ENCODE measurements around the gene PPP3CA. TPM values are rescaled to one million over a fixed set of nuclear protein-coding genes. Genes with fewer than 3 reads are reported as not detected.

The PPP3CA gene
- total and polyA plus RNA-seq, 7 donors, result 11.8 to 47.7 (median 26.2) TPM

GRCh38 chr4:100989401-100989800 lies 357.9 kb downstream of the PPP3CA start:
- no peaks in the 10 kb centered on the region for H3K9me3 ChIP-seq
- H3K27me3 ChIP-seq, result no peaks in the 10 kb centered on the region
- intact Hi-C loops (cut with DNase I), result no loop called here
- no peaks in the 10 kb centered on the region for H3K36me3 ChIP-seq
- no peak overlapping the region for H3K27ac ChIP-seq
- DNase-seq, result no peak
- H3K4me3 ChIP-seq, result no peak overlapping the region
- TF ChIP-seq CTCF (IDR thresholded peaks at IDR 0.05) (no peak), POLR2A (IDR thresholded peaks at IDR 0.05) (no peak), POLR2AphosphoS5 (IDR thresholded peaks at IDR 0.05) (no peak), EP300 (IDR thresholded peaks at IDR 0.05) (no peak)
- no peaks in the 10 kb centered on the region for H3K4me1 ChIP-seq

- intact Hi-C loops (cut with DNase I), result no loop called here
- Histone ChIP-seq H3K36me3 (no peaks in the 10 kb centered on the region), H3K4me1 (no peaks in the 10 kb centered on the region), H3K4me3 (no peak overlapping the region), H3K27me3 (no peaks in the 10 kb centered on the region), H3K27ac (no peak overlapping the region), H3K9me3 (no peaks in the 10 kb centered on the region)
- no peak for DNase-seq
- no peak for TF ChIP-seq POLR2AphosphoS5 (IDR thresholded peaks at IDR 0.05)
- TF ChIP-seq POLR2A (IDR thresholded peaks at IDR 0.05), result no peak
- TF ChIP-seq CTCF (IDR thresholded peaks at IDR 0.05), result no peak
- no peak for TF ChIP-seq EP300 (IDR thresholded peaks at IDR 0.05)
- WGBS, 2 donors, result 68 to 70% methylated on average over 4 of the region's 4 CpGs
Observed at GRCh38 chr4:100988876-100989275, 358.4 kb downstream of the PPP3CA start.

GRCh38 chr4:100986360-100986868 lies 360.9 kb downstream of the PPP3CA start:
- Histone ChIP-seq H3K9me3 (no peaks in the 10 kb centered on the region), H3K27me3 (no peaks in the 10 kb centered on the region), H3K36me3 (no peaks in the 10 kb centered on the region), H3K27ac (no peak overlapping the region), H3K4me3 (no peak overlapping the region), H3K4me1 (no peaks in the 10 kb centered on the region)
- WGBS, 2 donors, result 82 to 88% methylated on average over 8 of the region's 8 CpGs
- intact Hi-C loops (cut with DNase I), result no loop called here
- no peak for DNase-seq
- no peak for TF ChIP-seq POLR2A (IDR thresholded peaks at IDR 0.05)
- TF ChIP-seq POLR2AphosphoS5 (IDR thresholded peaks at IDR 0.05), result no peak
- no peak for TF ChIP-seq CTCF (IDR thresholded peaks at IDR 0.05)
- no peak for TF ChIP-seq EP300 (IDR thresholded peaks at IDR 0.05)

- 76 to 88% methylated on average over 3 of the region's 3 CpGs for WGBS, 2 donors
- Histone ChIP-seq H3K4me3 (no peak overlapping the region), H3K27me3 (no peaks in the 10 kb centered on the region), H3K4me1 (no peaks in the 10 kb centered on the region), H3K9me3 (no peaks in the 10 kb centered on the region), H3K27ac (no peak overlapping the region), H3K36me3 (no peaks in the 10 kb centered on the region)
- no peak for TF ChIP-seq CTCF (IDR thresholded peaks at IDR 0.05)
- no peak for TF ChIP-seq EP300 (IDR thresholded peaks at IDR 0.05)
- TF ChIP-seq POLR2A (IDR thresholded peaks at IDR 0.05), result no peak
- DNase-seq, result no peak
- intact Hi-C loops (cut with DNase I), result no loop called here
Observed at GRCh38 chr4:100985576-100985975, 361.8 kb downstream of the PPP3CA start.

GRCh38 chr4:100984901-100985300 lies 362.4 kb downstream of the PPP3CA start:
- no peak for TF ChIP-seq POLR2A (IDR thresholded peaks at IDR 0.05)
- TF ChIP-seq POLR2AphosphoS5 (IDR thresholded peaks at IDR 0.05), result no peak
- no peak for TF ChIP-seq CTCF (IDR thresholded peaks at IDR 0.05)
- TF ChIP-seq EP300 (IDR thresholded peaks at IDR 0.05), result no peak
- intact Hi-C loops (cut with DNase I), result no loop called here
- Histone ChIP-seq H3K27me3 (no peaks in the 10 kb centered on the region), H3K9me3 (no peaks in the 10 kb centered on the region), H3K4me3 (no peak overlapping the region), H3K27ac (no peak overlapping the region), H3K36me3 (no peaks in the 10 kb centered on the region), H3K4me1 (peaks cover 0 to under 1% (median 0%) of the 10 kb centered on the region in 4 donors)
- no peak for DNase-seq
